Daoy (cell line): Measurements from ENCODE around the gene DNAJB9. TPM values are rescaled to one million over a fixed set of nuclear protein-coding genes. Genes with fewer than 3 reads are reported as not detected.

Experiments
- DNase-seq: peaks from one replicate; pipeline ENCODE4 v3.0.0-alpha.2; 2015; ENCODE audit warnings: low read depth
- total RNA-seq: library from RNA; depleted of rRNA; stranded (reverse); fragments of >200 nt; shearing (Covaris generic); gene quantifications from 2 replicates; pipeline ENCODE4 v1.2.3, GENCODE V29; 2014

The DNAJB9 gene
- total RNA-seq, 1 experiment from 2014 or later: 27.2 TPM

DNA sequence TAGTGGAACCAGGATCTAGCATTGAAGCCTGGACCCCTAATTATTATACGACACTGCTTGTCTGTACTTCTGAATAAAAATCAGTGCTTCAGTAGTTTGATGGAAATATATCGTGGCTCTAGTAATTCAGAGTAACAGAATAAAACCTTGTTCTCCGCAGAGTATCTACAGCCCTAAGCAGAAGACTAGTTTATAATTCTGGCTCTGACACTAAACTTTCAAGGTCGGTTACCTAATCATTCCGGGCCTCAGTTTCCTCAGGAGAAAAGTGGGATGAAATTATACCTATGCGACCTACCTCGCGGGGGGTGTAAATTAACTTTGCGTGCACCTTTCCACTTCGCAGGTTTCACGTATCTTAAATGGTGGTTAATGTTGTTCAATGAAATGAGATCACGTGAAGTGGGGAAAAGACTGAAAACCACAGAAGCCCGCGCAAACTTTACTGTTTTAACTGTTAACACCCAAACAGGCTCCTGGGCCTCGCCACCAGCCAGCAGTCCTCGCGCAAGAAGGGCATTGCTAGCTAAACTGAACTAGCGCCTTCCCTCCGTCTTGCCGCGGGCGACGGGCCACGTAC is 783 bp upstream of the DNAJB9 start:
- no peak for DNase-seq

DNA sequence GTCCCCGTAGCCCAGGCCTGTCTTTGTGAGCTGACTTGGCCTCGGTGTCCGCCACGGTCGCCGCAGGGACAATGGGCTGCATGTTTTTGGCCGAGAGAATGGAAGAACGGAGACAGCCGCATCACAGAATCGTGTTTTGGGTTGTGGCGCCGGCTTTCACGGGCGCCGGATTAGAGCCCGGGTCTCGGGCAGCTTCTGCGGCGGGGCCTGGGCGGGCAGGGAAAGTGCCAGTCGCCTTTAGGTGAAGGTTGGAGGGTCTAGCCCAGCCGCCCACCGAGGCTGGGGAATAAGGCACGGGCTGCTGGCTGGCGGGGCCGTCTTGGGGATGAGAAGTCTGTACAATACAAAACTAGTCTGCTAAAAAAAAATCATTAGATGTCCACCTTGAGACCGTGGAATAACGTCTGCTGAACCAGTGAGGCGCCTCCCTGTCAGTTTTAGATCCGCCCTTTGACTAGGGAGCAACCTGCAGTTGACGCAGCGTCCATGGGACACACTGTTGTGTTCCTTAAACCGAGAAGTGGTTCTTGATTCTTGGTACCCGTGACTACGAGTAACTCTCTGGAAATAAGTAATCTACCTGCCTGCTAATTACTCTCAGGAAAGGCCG is 577 bp downstream of the DNAJB9 start:
- peak; percentile 71 for DNase-seq

DNA sequence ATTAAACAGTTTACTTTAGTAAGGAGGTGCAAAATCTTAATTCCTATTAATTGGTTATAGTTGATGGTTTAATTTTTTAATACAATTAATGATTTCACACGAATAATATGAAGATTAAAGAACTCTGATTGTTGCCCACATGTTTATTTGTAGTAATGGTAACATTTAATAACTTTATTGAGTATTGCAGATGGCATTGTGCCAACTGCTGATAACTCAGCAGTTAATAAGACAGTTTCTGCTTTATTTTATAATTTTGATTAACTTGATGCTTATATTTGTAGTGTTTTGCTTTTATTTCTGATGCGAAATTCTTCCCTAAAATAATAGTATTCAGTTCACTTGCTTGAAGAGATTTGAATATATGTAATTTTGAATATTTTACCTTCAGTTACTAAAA is 2.8 kb downstream of the DNAJB9 start:
- no peak for DNase-seq

DNA sequence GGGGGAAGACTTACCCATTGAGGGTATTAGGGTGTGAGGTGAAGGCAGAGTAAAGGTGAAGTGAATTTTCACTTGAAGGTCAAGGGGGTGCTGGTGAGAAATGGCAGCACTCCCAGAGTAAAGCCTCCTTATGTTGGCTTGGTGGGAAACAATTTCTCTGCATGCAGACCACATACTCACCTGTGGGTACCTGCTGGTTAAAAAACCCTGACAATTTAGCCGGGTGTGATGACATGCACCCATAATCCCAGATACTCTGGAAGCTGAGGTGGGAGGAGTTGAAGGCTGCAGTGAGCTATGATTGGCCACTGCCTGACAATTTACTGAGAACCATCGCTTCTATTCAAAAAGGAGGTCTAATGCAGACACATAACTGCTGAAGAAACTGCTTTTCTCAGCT is 5.5 kb downstream of the DNAJB9 start:
- DNase-seq: no peak

DNA sequence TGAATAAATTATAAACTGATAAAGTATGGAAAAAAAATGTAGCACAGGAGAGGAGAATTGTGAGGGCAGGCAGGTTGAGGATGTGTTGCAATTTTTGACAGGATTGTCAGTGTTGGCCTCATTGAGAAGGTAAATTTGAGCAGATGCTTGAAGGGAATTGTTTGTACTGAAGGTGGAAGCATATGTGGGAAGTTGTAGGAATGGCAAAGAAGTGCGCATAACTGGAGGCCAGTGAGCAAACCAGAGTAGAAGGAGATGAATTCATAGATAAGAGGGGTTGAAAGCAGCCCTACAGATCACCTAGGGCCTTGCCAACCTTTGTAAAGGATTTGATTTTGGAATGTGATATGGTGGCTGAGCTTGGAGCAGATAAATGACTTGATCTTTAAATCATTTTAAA is 6.4 kb downstream of the DNAJB9 start:
- no peak for DNase-seq

DNA sequence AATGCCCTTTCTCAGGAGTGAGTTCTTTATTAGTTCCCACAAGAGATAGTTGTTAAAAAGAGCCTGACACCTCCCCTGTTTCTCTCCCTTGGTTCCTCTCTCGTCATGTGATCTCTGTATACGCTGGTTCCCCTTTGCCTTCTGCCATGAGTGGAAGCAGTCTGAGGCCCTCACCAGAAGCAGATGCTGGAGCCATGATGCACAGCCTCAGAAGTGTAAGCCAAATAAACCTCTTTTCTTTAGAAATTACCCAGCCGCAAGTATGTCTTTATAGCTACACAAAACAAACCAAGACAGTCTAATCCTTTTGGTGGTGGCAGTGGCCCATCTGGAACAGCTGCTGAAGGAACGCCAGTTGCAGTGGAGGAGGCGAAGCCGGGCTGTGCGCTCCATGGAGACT is 9.3 kb downstream of the DNAJB9 start:
- no peak for DNase-seq

DNA sequence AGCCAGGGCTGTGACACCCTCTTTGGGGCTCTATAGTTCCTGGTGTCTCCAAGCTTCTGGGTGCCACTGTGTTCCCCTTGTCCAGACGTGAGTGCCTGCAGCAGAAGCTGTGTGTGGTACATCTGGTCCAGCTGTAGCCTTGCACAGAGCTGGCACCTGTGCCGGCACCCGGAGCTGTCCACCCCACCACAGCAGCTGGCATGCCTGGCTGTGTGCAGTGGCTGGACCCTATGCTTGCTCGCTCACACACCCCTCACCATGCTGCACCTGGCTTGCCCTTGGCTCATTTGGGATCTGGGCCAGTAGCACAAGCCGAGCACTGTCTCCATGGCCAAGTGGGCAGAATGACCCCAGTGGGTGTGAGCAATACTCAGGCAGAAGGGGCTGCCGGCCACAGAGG is 10.6 kb downstream of the DNAJB9 start:
- no peak for DNase-seq

DNA sequence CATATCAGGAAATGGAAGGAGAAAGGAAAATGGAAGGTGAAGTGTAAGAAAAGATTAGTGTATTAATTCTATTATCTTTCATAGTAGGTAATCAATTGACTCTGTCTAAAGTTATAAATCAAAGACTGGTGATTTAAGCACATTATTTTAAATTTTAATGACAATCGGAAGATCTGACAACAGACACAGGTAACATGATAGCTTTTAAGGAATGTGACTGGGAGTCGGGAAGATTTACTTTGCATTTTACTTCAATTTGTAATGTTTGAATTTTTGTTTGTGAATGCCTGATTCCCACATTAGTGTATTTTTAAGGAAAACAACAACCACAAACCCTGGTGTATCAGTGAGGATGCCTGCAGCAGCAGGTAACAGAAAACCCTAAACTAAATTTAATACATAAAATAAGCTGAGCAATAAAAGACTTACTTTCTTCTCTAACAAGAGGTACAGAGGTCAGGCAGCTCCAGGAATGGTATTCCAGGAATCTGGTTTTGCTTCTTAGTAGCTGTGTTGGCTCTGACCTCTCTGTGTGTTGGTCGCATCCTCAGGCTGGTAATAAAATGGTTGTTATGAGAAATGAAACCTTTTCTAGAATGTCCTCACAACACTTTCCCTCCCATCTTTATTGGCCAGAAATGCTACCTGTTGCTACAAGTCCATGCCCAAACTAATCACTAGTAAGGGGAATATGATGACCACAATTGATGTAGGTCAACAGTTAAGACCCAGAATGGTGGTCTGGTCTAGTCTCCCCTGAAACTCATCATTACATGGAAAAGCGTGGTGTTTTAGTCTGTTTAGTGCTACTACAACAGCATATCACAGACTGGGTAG is 12.2 kb downstream of the DNAJB9 start:
- no peak for DNase-seq

DNA sequence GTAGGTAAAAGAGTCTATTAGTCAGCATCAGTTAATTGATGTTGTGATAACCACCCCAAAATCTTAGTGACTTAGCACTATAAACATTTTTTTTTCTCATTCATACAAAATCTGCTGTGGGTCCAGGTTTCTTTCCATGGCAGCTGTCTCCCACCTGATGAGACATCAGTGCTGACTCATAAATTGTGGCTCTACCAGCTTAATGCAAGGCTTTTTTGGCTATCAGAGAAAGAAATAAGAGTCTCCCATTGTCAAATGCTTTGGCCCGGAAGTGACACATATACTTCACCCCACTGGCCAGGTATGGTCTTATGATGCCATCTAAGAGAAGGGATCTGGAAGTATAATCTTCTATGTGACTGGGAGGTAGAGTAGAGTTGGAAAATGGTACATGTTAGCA is 14.5 kb downstream of the DNAJB9 start:
- DNase-seq: peak; percentile 39

DNA sequence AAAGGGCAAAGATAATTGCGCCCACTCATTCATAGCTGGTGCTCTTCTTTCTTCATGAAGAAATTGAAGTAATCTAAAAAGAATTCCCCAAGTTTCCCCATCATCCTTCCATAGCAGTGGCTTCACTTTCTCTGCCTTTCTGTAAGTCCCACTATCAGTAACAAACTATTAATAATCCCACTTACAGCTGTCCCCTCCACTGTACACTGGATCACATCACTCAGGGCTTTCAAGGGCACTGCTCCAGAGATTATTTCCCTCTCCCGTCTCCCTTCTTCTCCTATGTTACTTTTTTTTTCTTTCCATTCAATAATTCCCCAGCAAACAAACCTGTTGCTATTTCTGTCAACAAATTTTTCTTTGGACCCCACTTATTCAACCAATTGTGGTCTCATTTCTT is 16.2 kb downstream of the DNAJB9 start:
- DNase-seq: no peak

DNA sequence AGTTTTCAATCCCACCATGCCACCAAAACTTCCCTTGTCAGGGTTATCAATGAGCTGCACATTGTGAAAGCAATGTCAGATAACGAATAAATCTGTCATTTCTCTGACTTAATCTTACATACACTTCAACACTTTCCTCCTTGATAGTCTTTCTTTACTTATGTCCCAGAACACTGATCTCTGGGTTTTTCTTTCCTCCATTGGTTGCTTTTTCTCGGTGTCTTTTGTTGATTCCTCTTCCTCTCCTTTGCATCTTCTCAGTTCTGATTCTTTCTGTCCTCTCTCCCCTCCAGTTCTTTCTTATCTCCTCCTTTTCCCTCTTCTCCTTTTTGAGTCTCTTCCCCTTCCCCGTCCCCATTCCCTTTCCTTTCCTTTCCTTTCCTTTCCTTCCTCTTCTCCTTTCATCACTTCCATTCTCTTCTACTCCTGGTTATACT is 16.6 kb downstream of the DNAJB9 start:
- DNase-seq: no peak

DNA sequence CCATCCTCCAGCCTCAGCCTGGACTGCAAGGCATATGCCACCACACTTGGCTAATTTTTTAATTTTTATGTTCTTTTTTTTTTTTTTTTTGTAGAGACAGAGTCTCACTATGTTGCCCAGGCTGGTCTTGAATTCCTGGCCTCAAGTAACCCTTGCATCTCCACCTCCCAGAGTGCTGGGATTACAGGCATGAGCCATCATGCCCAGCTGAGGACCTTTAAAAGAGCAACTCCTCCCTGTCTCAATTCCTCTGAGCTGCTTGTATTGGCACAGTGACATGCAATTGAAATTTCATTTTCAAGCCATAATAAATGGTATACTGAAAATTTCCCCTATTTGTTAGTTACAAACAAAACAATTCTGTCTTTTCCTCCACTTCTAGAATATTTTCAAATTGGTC is 19.5 kb downstream of the DNAJB9 start:
- DNase-seq: no peak

DNA sequence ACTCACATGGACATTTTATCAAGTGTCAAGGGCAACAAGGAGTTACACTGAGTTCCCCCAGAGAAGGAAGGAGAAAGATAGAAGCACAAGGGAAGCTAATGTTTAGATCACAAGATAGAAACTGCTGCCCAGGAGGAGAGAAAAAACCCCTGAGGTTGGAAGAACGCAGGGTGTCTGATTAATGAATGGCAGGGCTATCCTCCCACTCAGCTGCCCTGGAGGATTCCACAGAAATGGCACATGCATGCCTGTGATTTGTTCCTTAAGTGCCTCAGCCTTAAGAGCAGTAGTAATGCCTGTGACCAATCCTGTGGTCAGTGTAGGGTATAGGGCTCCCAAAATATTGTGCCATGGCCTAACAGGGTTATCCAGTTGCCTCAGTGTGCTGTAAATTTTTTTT is 20.2 kb downstream of the DNAJB9 start:
- DNase-seq: no peak

DNA sequence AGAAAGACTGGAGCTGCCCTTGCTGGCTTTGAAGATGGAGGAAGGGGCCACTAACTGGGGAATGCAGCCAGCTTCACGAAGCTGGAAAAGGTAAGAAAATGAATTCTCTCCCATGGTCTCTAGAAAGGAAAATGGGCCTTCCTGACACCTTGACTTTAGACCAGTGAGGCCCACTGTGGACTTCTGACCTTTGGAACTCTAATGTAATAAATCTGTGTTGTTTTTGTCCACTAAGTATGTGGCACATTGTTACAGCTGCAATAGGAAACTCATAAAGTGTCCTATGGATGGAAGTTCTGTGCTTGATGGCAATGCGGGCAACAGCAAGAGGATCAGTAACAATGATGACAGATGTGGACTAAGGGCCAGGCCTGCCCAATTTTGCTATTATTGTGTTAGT is 20.9 kb downstream of the DNAJB9 start:
- no peak for DNase-seq

DNA sequence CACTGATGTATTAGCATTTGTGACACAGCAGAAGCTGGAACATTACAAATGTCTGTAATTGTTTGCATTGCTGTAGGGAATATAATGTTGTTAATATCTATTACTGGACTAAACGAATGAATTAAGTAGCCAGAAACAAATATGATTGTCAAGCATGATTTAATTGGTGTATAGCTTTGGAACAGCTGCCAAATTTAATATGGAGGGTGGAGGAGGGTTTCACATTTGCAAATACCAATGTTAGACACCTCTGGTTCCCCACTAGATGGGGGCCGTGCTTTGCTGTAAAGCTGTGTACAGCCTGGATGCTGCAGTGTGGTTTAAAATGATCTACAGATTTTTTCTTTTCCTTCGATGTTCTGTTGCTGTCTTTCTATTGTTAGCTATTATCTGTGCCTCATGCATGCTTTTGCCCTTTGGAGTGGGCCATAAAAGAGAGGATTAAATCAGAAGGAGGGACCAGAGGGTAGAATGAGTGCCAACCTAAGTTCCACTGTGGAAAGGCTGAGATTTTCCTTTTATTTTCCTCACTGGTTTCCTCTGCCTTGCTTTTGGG is 23.1 kb downstream of the DNAJB9 start:
- no peak for DNase-seq

DNA sequence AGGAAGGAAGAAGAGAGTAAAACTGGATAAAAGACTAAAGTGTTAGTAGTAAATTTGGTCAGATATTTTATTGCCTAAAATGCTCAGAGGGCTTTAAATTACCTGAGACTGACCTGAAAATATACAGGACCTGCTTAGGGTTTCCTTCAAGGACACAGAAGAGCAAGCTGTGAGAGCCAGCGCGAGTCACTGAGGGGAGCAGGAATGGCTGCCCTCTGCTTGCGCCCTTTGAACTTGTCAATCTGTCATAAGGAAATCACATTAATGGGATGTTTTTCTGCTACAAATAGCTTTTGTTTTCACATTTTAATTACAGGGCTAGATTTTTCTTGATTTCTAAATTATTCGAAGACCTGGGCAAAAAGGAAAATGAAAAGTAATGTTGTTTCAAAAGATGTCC is 26.9 kb downstream of the DNAJB9 start:
- DNase-seq: no peak

DNA sequence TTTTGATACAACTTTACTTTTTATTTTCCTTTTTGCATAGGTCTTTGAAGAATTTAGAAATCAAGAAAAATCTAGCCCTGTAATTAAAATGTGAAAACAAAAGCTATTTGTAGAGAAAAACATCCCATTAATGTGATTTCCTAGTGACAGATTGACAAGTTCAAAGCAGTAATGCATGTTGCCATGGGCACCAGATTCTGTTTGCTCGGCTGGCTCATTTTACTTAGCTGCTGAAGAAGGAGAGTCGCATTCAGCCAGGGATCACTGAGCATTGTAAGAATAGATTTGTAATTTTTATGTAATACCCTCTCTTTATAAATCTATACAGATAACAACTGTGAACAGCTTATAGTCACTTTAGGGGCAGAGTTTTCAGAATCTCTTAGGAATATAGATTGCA is 28.5 kb downstream of the DNAJB9 start:
- no peak for DNase-seq

DNA sequence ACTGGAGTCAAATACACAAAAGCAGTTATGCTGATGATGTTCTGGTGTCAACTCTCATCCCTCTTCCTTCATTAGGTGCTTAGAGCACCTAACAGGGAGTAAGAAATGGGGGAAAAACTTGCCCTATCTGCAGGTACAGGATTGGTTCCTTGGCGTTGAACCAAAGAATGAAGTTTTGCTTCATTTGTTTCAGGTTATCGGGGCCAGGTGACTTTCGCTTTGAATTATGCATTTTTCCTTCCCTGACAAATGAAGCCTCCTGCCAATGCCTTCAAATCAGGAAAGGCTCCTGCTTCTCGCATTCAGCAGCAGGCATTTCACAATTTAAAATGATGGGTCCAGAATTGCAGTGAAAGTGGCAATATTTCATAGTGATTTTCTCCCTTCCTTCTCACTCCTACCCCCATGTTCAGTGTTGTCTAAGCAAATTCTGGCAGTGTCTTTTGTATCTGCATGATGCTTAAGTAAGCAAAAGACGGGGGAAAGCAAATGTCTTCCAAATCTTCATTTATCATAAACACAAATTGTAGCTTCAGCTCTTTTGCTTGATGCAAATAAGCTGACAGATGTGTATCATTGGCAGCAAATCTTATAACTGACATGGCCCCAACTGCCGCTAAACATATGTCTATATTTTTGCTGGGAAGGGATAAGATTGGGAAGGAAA is 29.4 kb downstream of the DNAJB9 start:
- DNase-seq: no peak

DNA sequence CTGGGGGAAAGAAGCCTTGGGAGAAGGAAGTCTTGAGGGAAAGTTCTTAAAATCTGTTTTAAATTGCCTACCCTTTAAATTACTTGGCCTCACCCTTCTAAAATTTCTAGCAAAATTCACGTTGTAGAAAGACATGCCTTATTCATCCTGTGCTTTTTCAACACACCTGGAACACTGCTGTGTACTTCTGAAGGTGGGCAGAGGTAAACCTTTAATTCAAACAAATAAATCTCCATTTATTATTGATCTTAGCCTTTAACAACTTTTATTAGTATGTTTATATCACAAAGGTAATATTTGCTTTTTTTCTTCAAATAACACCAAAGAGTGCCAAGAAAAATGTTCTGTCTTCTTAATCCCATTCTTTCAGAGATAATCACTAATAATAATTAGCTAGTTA is 30.7 kb downstream of the DNAJB9 start:
- DNase-seq: no peak

DNA sequence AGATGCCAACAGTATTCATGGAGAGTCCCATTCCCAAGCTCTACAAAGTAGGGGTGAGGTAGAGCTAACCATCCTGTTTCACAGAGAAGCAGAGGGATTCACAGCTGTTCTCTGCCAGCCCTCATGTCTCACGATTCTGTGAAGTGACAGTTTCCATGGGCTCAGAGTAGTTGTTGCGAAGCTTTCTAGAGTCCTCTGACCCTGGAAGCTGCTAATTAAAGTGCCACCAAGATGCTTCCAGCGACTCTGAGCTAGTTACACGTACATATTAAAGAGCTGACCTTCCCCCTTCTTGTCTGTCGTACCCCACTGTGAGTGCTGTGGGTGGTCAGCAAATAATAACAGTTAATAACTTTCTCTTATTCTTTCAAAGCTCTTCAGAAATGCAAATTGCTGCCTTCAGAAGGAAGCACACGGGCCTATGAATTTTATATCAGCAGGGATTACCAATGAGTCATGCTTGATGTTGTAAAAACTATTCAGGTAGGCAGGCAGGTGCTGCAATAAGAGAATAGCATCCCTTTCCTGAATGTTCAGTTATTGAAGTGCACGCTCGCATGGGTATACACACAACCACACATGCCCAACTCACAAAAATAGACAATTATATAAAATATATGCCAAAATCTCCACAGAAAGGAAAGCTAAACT is 34.1 kb downstream of the DNAJB9 start:
- DNase-seq: no peak

DNA sequence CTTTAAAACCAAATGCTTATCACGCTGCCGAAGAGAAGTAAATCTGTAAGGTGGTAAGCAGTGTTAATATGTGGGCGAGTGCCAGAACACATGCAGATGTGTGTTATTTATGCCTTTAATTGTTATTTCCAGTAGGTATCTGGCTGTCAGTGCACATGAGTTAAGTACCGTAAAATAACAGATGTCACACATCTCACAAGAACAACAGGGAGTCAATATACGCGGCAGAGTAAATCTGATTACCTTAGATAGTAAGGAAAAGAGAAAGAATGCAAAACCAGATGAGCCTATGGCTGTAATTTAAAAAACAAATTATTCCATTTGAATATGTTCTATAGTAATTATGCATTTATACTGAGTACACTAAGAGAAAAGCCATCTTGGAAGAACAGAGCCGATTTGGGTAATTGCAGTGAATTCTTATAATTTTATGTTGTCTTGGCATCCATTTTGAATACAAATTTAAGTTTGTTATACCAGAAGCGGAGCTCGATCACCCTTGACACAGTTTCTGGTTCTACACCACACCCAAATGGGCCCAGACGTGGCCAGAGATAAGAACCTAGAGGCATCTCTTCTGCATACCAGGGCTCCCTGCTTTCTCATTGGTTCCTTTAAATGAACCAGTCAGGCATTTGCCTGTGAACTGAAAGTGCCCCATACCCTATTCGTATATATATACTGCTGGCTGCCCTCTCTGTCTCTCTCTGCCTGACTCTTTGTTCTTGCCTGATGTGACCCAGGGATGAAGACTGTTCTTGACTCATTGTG is 34.8 kb downstream of the DNAJB9 start:
- no peak for DNase-seq
